Type B pancreatic cell (in vitro differentiated cells): ENCODE measurements around the gene KCNJ6. TPM values are rescaled to one million over a fixed set of nuclear protein-coding genes. Genes with fewer than 3 reads are reported as not detected.

Source experiments
- DNase-seq: peaks from one replicate; pipeline ENCODE4 v3.0.0; 2021; ENCODE audit warnings: mixed read lengths; ENCODE audit not compliant: unreplicated experiment; ENCODE audit errors: extremely low spot score
- H3K27ac Mint-ChIP-seq: 2 replicates; pipeline ENCODE4 v1.8.0; 2021; ENCODE audit warnings: mild to moderate bottlenecking, mixed read lengths
- H3K27me3 Mint-ChIP-seq: 2 replicates; pipeline ENCODE4 v1.8.0; 2021; ENCODE audit warnings: mixed read lengths
- H3K36me3 Mint-ChIP-seq: 2 replicates; pipeline ENCODE4 v1.8.0; 2021; ENCODE audit warnings: mixed read lengths
- H3K4me1 Mint-ChIP-seq: one replicate; pipeline ENCODE4 v1.8.0; 2021; ENCODE audit warnings: mixed read lengths; ENCODE audit not compliant: unreplicated experiment
- H3K4me3 Mint-ChIP-seq: 2 replicates; pipeline ENCODE4 v1.8.0; 2021; ENCODE audit warnings: mild to moderate bottlenecking, mixed read lengths
- H3K9me3 Mint-ChIP-seq: 2 replicates; pipeline ENCODE4 v1.8.0; 2021; ENCODE audit warnings: mixed read lengths
- long read RNA-seq: library from polyadenylated mRNA; unstranded; transcript quantifications from one replicate; pipeline ENCODE4 v2.0.0, GENCODE V29; 2020
- total RNA-seq: library from RNA; stranded (reverse); gene quantifications from 2 replicates; pipeline ENCODE4 v1.2.1, GENCODE V29; 2021; ENCODE audit warnings: low replicate concordance
- TF ChIP-seq, protein P1 (sequence below): fragments of 200-600 bp; sonication (generic); conservative IDR thresholded peaks from 2 replicates; pipeline ENCODE4 v1.5.0; 2021; ENCODE audit warnings: antibody characterized with exemption, mild to moderate bottlenecking

Gene KCNJ6, protein sequence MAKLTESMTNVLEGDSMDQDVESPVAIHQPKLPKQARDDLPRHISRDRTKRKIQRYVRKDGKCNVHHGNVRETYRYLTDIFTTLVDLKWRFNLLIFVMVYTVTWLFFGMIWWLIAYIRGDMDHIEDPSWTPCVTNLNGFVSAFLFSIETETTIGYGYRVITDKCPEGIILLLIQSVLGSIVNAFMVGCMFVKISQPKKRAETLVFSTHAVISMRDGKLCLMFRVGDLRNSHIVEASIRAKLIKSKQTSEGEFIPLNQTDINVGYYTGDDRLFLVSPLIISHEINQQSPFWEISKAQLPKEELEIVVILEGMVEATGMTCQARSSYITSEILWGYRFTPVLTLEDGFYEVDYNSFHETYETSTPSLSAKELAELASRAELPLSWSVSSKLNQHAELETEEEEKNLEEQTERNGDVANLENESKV
- total RNA-seq, result 2.1 and 3.7 TPM in 2 replicates
- long read RNA-seq, full-length matches to known transcripts, result 24 of 31 reads
- long read RNA-seq, partial matches to known transcripts, result 4 of 31 reads
- long read RNA-seq, other reads (novel, unspliced or antisense), result 3 of 31 reads

DNA sequence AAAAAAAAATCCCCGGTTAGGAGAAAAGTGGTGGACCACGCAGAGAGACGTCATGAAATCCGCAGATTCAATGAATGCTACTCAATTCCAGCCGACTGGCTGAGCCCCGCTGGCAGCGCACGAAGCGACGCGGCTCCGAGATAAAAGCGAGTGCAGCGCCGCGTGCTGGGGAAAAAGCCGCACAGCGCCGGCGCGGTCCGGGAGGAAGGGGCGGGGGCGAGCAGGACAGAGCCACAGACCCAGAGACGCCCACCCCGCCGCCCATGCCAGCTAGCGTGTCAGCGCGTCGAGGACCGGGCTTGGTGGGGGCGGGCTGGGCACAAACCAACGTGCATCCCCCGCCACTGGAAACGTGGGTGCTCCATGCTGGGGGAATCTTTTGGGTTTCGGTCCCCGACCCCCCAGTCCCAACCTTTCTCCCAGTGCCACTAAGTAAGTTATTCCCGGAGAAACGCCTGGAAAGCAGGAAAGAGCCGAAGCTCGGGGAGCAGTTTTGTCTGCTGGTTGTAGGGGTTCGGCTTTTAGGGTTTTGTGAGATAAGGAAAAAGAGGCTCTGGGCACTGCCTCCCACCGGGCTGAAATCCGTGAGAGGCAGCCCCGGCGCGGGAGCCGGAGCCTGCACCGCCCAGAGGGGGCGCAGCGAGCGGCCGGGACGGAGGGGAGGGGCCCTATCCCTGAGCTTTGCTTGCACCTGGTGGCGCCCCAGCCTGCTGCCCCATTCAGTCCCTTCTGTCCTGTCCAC is at the start of gene KCNJ6:
KCNJ6 (minus strand) TSS at position 148 of the 742 bp plus-strand sequence. CDS start 75,775 bp downstream, outside the sequence.
- H3K27me3 Mint-ChIP-seq, result peaks cover 89% of the 10 kb centered on the region
- H3K4me3 Mint-ChIP-seq, result peak within 1 kb of the TSS; percentile 84
- H3K9me3 Mint-ChIP-seq, result no peaks in the 10 kb centered on the region
- H3K4me1 Mint-ChIP-seq, result peaks cover 14% of the 10 kb centered on the region
- H3K27ac Mint-ChIP-seq, result peak within 1 kb of the TSS; percentile 25
- no peaks in the 10 kb centered on the region for H3K36me3 Mint-ChIP-seq
- DNase-seq, result peak; percentile 78
- TF ChIP-seq, protein P1, sequence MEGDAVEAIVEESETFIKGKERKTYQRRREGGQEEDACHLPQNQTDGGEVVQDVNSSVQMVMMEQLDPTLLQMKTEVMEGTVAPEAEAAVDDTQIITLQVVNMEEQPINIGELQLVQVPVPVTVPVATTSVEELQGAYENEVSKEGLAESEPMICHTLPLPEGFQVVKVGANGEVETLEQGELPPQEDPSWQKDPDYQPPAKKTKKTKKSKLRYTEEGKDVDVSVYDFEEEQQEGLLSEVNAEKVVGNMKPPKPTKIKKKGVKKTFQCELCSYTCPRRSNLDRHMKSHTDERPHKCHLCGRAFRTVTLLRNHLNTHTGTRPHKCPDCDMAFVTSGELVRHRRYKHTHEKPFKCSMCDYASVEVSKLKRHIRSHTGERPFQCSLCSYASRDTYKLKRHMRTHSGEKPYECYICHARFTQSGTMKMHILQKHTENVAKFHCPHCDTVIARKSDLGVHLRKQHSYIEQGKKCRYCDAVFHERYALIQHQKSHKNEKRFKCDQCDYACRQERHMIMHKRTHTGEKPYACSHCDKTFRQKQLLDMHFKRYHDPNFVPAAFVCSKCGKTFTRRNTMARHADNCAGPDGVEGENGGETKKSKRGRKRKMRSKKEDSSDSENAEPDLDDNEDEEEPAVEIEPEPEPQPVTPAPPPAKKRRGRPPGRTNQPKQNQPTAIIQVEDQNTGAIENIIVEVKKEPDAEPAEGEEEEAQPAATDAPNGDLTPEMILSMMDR, result peak; percentile 82

DNA sequence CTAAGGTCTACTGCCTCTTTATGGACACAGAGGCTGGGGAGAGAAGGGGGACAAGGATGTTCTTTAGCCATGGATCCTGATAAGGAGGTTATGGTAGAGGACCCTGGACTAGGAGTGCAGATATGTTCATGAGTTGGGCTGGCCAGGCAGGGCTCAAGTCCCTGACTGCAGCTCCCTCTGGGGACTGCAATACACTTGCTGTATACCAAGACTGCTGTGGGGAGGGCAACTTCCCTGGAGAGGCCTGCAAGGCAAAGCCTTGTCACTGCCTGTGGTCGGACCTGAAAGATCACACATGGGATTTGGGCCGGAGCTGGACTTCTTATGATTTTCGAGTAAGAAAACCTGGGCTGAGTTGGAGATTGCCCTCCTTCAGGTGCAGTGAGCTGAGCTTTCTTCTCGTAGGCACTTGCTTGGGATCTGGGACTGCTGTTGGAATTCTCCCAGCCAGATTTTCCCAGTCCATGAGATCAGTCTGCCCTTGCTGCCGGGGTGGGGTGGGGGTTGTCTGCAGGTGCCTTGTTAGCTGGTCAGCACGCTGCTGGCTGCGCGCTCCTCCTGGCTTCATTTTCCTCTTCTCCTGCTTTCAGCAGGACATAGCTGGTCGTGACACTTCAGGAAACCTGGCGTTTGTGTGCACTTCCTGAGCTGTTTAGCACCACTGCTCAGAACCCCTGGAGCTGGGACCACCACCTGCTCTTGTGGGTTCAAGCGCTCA is 49.0 kb upstream of the KCNJ6 start:
- no peak overlapping the region for H3K4me3 Mint-ChIP-seq
- peaks cover 21% of the 10 kb centered on the region for H3K27me3 Mint-ChIP-seq
- H3K27ac Mint-ChIP-seq, result no peak overlapping the region
- no peaks in the 10 kb centered on the region for H3K9me3 Mint-ChIP-seq
- DNase-seq, result no peak
- H3K4me1 Mint-ChIP-seq, result no peaks in the 10 kb centered on the region
- TF ChIP-seq, protein P1, result no peak
- H3K36me3 Mint-ChIP-seq, result no peaks in the 10 kb centered on the region

DNA sequence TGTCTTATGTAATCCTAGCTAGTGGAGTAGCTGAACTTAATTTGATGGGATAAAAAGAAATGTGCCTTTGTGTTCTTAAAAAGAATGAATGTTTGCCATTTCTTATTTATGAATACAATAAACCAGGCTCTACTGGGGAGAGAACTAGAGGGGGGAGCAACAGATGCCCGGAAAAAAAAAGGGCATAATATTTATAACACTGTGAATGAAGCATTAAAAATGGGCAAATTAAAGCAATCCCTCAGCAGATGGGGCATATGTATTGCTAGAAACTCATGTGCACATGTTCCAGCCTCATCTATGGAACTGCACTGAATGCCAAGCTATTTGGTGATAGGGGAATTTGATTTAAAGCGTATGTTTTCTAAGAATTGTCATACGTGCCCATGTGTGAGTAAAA is 42.3 kb upstream of the KCNJ6 start:
- TF ChIP-seq, protein P1, result no peak
- Mint-ChIP-seq H3K36me3 (no peaks in the 10 kb centered on the region), H3K4me1 (no peaks in the 10 kb centered on the region), H3K9me3 (no peaks in the 10 kb centered on the region), H3K27ac (no peak overlapping the region), H3K27me3 (peaks cover 30% of the 10 kb centered on the region), H3K4me3 (no peak overlapping the region)
- DNase-seq, result no peak

DNA sequence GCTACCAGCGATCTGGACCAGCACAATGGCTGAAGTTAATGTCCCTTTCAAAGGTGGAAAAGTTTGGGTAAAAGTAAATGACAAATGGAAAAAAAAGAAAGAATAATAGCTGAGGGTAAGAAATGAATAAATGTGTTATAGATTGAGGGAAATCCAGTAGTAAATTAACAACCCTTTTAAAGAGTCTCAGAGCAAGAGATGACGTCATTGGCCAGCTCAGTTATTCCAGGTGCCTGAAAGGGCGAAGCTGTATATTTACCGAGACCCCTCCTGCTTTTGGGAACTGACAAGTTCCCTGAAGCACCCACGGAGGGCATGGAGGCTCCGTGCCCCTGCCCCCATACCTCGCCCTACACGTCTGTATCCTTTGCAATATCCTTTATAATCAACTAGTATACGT is 40.5 kb upstream of the KCNJ6 start:
- Mint-ChIP-seq H3K4me3 (no peak overlapping the region), H3K36me3 (no peaks in the 10 kb centered on the region), H3K27me3 (peaks cover 32% of the 10 kb centered on the region), H3K4me1 (no peaks in the 10 kb centered on the region), H3K27ac (no peak overlapping the region), H3K9me3 (no peaks in the 10 kb centered on the region)
- no peak for DNase-seq
- TF ChIP-seq, protein P1, result no peak

DNA sequence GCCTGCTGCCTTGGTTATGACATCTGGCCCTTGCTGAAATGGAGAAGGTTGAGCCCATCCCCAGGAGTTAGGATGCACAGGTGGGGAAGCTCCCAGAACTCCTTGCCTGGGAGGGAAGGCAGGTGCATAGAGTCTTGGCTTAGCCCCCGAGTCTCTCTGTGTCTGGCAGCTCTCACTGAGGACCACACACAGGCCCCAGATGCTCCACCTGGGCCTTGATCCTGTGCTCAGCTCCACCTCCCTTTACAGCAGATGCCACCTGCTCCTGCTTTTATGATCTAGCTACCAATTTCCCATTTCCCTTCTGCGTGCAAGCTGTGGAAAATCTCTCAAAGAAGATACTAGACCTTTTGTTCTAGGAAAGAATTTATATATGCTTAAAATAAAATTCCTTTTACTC is 28.8 kb upstream of the KCNJ6 start:
- Mint-ChIP-seq H3K4me1 (no peaks in the 10 kb centered on the region), H3K36me3 (no peaks in the 10 kb centered on the region), H3K27ac (no peak overlapping the region), H3K27me3 (no peaks in the 10 kb centered on the region), H3K9me3 (no peaks in the 10 kb centered on the region), H3K4me3 (no peak overlapping the region)
- TF ChIP-seq, protein P1, result no peak
- no peak for DNase-seq
